Ectodermal cell (in vitro differentiated cells): Measurements from ENCODE around the gene IGFBP3.

Experiments
- H3K27ac ChIP-seq: 2 replicates; pipeline ENCODE4 v1.7.0; 2013; ENCODE audit warnings: mild to moderate bottlenecking, low read depth, low read length; ENCODE audit not compliant: insufficient read depth, poor library complexity, severe bottlenecking
- H3K27me3 ChIP-seq: 2 replicates; pipeline ENCODE4 v1.7.0; 2013; ENCODE audit warnings: mild to moderate bottlenecking, low read length; ENCODE audit not compliant: insufficient read depth, control insufficient read depth, poor library complexity, severe bottlenecking
- H3K36me3 ChIP-seq: one replicate; pipeline ENCODE4 v1.7.0; 2013; ENCODE audit warnings: low read length; ENCODE audit not compliant: control insufficient read depth, insufficient read depth
- H3K4me1 ChIP-seq: one replicate; pipeline ENCODE4 v1.7.0; 2013; ENCODE audit warnings: low read length; ENCODE audit not compliant: control insufficient read depth, insufficient read depth
- H3K4me3 ChIP-seq: 2 replicates; pipeline ENCODE4 v1.7.0; 2013; ENCODE audit warnings: low read depth, low read length, control low read depth; ENCODE audit not compliant: insufficient read depth
- H3K9me3 ChIP-seq: 2 replicates; pipeline ENCODE4 v1.7.0; 2013; ENCODE audit warnings: mild to moderate bottlenecking, low read length, moderate library complexity; ENCODE audit not compliant: control insufficient read depth
- WGBS, 2 experiments: methylation state at CpG; one replicate each; pipeline ENCODE4 v1.1.7; 2013; ENCODE audit warnings: missing lambda C conversion rate in 2 of 2; 5-methylcytosine and 5-hydroxymethylcytosine counted together

Gene IGFBP3

DNA sequence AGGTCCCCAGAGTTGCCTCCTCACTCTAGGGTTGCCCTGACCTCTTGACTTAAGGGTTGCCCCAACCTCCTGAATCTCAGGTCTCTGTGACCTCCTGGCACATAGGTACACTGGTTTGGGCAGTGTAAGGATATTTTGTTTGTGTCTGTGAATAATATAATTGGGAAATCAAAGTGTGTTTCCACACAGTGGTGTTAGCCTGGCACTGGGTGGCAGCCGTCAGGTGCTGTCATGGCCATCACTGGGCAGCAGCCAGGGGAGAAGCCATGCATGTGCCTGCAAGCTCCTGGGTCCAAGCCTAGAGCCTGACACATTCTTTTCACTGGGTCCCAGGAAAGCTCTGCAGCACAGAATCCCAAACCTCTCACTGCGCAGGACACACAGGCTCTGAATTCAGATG, 44.6 kb downstream of the IGFBP3 start:
- Histone ChIP-seq H3K36me3 (no peaks in the 10 kb centered on the region), H3K4me1 (no peaks in the 10 kb centered on the region)

DNA sequence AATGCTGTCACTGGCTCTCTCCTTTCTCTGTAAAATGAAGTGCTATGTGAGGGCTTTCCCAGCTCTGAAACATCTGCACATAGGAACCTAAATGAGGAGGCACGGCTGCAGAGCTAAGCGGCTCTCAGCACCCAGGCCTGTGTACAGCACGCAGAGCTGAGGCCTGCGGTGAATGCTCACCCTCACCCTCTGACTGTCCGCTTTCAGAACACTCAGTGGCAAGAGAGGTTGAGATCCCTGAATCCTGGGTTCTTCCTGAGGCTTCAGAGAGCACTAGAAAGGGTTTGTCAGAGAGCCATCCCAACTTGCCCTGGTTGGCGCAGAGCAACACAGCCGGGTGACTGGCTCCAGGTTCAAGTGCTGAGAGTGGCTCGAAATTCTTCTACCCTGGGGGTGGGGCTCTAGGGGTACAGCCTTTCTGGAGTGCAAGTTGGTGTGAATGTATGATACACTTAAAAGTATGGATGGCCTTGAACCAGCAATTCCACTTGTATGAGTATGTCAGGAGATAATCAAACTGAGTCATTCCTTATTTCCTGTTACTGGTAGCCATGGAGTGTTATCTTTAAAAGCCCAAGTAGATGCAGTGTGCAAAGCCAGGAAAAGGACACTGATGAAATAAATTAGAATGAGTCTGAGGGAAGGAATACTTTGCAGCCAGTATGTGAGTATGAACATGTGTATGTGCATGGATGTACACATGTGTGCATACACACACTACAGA, 46.5 kb downstream of the IGFBP3 start:
- Histone ChIP-seq H3K27ac (no peak overlapping the region), H3K9me3 (no peaks in the 10 kb centered on the region), H3K4me3 (no peak overlapping the region), H3K36me3 (no peaks in the 10 kb centered on the region), H3K4me1 (no peaks in the 10 kb centered on the region), H3K27me3 (no peaks in the 10 kb centered on the region)
- 94 to 95% methylated on average over 8 of the region's 8 CpGs for WGBS, 2 experiments

More for the DNA sequence above, 44.6 kb downstream of the IGFBP3 start:
- Histone ChIP-seq H3K4me3 (no peak overlapping the region), H3K27me3 (no peaks in the 10 kb centered on the region), H3K27ac (no peak overlapping the region), H3K9me3 (no peaks in the 10 kb centered on the region)
- 87 to 92% methylated on average over 2 of the region's 2 CpGs for WGBS, 2 experiments

DNA sequence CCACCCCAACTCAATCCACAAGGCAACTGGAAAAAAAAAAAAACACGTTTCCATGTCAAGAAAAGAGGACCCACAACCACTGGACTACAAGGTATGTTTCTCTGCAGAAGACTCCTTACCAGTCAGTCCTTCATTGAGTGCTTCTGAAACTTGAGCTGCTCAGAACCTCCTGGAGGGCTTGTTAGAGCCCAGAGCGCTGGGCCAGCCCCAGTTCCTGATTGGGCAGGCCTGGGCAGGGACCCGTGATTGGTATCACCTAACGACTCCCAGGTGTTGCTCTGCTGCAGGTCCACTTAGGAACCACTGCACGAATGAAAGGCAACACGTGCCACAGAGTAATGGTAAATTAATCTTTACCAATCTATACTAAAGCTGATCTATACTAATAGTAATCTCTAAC, 47.7 kb downstream of the IGFBP3 start:
- H3K27ac ChIP-seq: no peak overlapping the region
- no peaks in the 10 kb centered on the region for H3K36me3 ChIP-seq
- H3K9me3 ChIP-seq: no peaks in the 10 kb centered on the region
- no peak overlapping the region for H3K4me3 ChIP-seq
- H3K27me3 ChIP-seq: no peaks in the 10 kb centered on the region
- WGBS, 2 experiments: 87 to 89% methylated on average over 6 of the region's 6 CpGs
- no peaks in the 10 kb centered on the region for H3K4me1 ChIP-seq

DNA sequence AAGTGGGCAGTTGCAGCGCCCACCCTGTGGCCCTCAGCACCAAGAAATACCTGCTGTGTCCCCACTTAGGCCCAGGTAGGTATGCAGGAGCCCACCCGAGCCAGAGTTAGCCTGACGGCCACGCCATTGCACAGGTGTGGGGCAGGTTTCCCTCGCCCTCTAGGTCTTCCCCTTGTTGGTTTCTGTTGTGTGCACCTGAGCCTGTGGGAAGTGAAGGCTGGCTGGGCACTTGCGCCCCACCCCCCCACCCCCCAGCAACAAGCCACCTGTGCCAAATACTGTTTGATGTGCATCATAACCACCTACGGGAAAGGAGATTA, 48.1 kb downstream of the IGFBP3 start, which contains the start of gene CCDC201:
TSS of gene CCDC201 (minus strand) at position 48 of the 320 bp plus-strand sequence. CDS start 75 bp downstream, outside the sequence.
- WGBS, 2 experiments: 92 to 94% methylated on average over 6 of the region's 7 CpGs
- Histone ChIP-seq H3K9me3 (no peaks in the 10 kb centered on the region), H3K27me3 (no peaks in the 10 kb centered on the region), H3K4me3 (no peak within 1 kb of the TSS), H3K36me3 (no peaks in the 10 kb centered on the region), H3K4me1 (no peaks in the 10 kb centered on the region), H3K27ac (no peak within 1 kb of the TSS)

DNA sequence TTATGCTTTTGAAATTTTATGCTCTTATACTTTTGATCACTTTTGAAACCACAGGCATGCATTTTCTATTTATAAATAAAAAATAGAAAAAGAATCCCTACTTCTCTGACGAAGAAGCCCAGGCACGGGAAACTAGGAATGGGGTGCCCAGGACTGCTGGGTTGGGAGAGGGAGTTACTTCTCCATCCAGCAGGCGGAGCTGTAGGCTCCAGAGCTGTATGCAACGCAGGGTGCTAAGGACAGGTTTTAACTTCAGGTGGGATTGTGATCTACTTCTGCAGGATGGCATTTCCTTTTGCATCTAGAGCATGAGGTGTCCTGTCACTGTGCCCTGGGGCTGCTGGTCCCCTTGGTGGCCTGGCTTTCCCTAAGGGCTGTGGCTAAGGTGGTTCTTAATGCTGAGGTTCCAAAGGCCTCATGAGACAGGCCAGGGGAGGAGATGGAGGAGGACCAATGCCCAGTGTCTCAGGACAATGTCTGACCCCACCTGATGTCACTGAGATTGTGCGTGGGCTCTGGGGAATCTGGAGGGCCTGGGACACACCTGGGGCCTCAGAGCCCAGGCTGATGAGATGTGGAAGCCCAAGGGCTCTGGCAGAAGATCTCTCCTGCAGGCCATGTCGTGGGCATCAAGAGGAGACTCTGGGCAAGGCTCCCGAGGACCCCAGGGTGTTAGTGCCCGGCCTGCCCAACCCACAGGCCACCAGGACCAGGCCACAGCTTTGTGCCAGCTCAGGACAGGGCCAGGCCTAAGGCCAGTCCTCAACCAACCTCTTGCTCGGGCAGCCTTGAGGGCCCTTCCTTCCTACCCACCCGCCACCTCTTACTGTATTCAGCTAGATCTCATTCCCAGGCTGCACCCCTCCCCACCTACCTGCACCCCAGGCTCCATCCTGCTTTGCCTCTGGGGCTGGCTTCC, 48.7 kb downstream of the IGFBP3 start:
- Histone ChIP-seq H3K4me3 (no peak overlapping the region), H3K9me3 (no peaks in the 10 kb centered on the region), H3K4me1 (no peaks in the 10 kb centered on the region), H3K36me3 (no peaks in the 10 kb centered on the region), H3K27ac (no peak overlapping the region), H3K27me3 (no peaks in the 10 kb centered on the region)
- 67 to 68% methylated on average over 10 of the region's 10 CpGs for WGBS, 2 experiments

DNA sequence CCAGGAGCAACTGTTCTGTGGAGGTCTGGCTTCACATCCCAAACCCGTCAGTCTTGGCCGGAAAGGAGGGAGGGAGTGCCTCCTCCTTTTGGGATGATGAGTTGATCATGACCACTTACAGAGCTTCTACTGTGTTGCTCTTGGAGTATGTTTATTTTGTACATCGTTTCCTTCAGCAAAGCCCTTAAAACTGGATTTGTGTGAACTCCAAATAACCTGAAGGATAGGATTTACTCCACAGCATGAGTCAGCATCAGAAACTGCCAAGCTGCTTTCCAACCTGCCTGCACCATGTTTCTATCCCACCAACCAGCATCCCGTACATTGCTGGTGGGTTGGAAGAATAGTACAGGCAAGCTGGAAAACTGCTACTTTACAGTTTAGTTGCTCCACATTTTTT, 51.6 kb downstream of the IGFBP3 start:
- H3K4me3 ChIP-seq: no peak overlapping the region
- 79 to 93% methylated on average over 4 of the region's 4 CpGs for WGBS, 2 experiments
- H3K4me1 ChIP-seq: no peaks in the 10 kb centered on the region
- no peaks in the 10 kb centered on the region for H3K27me3 ChIP-seq
- H3K9me3 ChIP-seq: no peaks in the 10 kb centered on the region
- no peak overlapping the region for H3K27ac ChIP-seq
- H3K36me3 ChIP-seq: no peaks in the 10 kb centered on the region

DNA sequence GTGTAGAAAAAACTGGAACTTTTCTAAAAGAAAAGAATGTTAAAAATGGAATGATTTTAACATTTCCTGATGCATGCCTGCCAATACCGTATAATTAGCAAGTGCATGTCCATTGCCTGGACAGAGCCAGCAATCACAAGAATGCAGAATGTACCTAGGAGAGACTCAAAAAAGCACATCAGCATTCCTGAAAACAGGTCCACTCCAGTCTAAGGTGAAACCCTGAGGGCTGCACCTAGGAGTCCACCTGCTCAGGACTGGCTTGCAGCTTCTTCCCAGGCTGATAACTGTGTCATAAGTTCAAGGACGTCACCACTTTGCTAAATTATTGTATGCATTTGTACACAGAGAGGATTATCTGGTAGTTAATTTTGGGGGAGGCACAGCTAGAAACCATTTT, 53.6 kb downstream of the IGFBP3 start:
- H3K4me3 ChIP-seq: no peak overlapping the region

DNA sequence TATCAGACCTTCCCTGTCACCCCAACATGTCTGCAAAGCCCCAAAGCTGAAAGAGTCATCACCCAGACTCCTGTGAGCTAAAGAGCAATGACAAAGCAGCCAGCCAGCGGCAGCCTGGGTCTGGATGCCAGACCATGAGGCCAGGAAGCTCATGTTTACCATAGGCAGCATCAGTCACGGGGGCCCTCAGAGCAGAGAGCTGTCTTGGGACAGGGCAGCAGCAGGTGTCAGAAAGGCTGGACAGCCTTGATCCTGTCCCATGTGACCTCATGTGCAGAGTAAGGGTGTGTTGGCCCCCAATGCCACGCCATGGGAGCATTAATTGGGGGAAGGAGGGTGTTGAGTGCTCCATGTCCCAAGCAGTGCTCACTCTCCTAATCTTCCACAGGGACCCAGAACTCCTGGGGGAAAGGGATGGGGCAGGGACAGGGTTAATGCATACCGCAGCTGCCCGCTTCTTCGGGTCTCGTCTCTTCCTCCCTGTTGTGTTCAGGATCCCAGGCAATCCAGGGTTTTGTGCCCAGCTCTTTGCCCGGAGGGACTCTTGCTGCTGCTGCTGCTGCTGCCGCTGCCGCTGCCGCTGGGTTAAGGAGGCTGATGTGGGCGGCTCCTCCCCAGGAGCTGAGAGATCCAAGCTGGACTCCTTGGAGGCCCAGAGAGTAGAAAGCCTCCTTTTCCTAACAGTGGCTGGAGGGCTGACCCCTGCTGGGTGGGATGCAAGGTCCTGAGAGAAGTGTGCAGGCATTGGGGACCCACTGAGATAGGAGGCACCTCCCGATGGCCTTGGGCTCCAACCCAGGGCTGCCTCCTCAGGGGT, 55.3 kb downstream of the IGFBP3 start:
- 86 to 88% methylated on average over 13 of the region's 13 CpGs for WGBS, 2 experiments
- Histone ChIP-seq H3K36me3 (no peaks in the 10 kb centered on the region), H3K4me3 (no peak overlapping the region), H3K27ac (no peak overlapping the region), H3K4me1 (no peaks in the 10 kb centered on the region), H3K27me3 (no peaks in the 10 kb centered on the region), H3K9me3 (no peaks in the 10 kb centered on the region)

More for the DNA sequence above, 53.6 kb downstream of the IGFBP3 start:
- no peaks in the 10 kb centered on the region for H3K27me3 ChIP-seq
- no peak overlapping the region for H3K27ac ChIP-seq
- H3K4me1 ChIP-seq: no peaks in the 10 kb centered on the region
- WGBS, 2 experiments: 89 to 94% methylated on average over 2 of the region's 2 CpGs
- no peaks in the 10 kb centered on the region for H3K36me3 ChIP-seq
- no peaks in the 10 kb centered on the region for H3K9me3 ChIP-seq

DNA sequence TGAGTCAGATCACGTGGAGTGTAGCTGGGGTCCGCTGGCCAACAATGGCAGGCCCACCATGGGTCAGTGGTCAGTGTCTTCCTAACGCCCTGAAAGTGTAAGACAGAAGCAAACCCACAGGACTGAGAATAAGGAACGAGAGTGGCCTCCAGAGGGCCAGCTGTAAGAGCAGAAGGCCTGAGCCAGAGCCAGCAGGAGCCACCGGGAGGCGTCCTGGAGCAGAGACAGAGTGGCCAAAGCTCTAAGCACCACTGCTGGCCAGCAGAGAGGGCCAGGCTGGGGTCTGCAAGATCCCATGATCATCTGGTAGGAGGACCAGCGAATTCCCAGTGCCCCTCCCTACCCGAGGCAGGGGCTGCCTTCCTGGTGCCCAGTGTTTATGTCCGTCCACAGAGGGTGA, 57.4 kb downstream of the IGFBP3 start:
- 80 to 81% methylated on average over 9 of the region's 9 CpGs for WGBS, 2 experiments
- H3K4me3 ChIP-seq: no peak overlapping the region
- H3K36me3 ChIP-seq: no peaks in the 10 kb centered on the region
- H3K9me3 ChIP-seq: no peaks in the 10 kb centered on the region
- no peak overlapping the region for H3K27ac ChIP-seq
- H3K27me3 ChIP-seq: no peaks in the 10 kb centered on the region
- H3K4me1 ChIP-seq: no peaks in the 10 kb centered on the region
